ENCODE results near the gene ANO9.

The ANO9 gene

DNA sequence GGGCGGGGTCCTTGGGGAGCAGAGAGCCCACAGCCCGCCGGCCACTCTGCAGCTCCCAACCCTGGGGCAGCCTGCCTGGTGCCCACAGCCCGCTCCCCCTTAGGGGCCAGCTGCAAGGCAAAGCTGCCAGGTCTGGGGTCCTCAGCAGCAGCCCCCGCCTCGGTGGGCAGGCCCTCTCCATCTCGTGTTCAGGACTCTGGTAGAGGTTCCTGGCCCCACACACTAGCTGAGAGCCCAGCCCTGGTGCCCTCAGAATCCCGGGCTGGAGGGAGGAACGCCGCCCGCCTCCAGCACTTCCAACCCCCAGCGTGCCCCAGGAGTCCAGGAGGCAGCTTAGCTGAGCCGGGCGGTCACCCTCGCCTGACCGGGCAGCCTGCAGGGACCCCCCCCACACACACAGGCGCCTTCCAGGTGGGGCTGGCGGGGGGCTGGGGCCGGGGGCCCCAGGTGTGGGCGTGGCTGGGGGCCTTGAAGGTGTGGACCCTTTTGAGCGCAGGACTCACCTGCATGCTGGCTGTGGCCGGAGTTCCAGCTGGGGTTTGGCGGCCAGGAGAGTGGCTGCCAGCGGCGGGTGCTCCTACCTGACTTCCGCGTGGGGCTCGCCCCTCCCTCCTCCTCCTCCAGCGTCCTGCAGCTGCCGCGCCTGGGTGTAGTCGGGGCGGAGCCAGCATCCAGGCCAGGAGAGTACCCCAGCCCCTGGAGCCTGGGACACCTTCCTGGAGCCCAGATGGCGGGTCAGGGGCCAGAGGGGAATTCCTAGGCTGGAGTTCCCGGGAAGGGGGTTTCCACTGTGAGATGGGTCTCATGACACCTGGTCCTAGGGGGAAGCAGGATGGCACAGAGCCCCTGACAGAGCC lies at the start of gene ANO9:
TSS of gene ANO9 (minus strand) at position 594 of the 857 bp plus-strand sequence. CDS start at position 509, 85 bp downstream.
- no peak for DNase-seq (ENCODE audit: low read depth, low spot score)
- Histone ChIP-seq H3K9me3 (ENCODE audit: low read depth, low read length) (no peaks in the 10 kb centered on the region), H3K4me3 (no peak within 1 kb of the TSS), H3K27ac (no peak within 1 kb of the TSS), H3K9ac (ENCODE audit: insufficient read length) (no peak within 1 kb of the TSS), H3K36me3 (ENCODE audit: insufficient read depth, low read length) (no peaks in the 10 kb centered on the region)
- no peak for TF ChIP-seq EZH2 (IDR thresholded peaks at IDR 0.05)
- no peak for TF ChIP-seq FOXP2 (optimal IDR thresholded peaks at IDR 0.05; ENCODE audit: control extremely low read depth, extremely low read length, insufficient read depth)
- no peak for TF ChIP-seq POLR2AphosphoS5 (IDR thresholded peaks at IDR 0.05; ENCODE audit: borderline replicate concordance, low read depth, low read length)

DNA sequence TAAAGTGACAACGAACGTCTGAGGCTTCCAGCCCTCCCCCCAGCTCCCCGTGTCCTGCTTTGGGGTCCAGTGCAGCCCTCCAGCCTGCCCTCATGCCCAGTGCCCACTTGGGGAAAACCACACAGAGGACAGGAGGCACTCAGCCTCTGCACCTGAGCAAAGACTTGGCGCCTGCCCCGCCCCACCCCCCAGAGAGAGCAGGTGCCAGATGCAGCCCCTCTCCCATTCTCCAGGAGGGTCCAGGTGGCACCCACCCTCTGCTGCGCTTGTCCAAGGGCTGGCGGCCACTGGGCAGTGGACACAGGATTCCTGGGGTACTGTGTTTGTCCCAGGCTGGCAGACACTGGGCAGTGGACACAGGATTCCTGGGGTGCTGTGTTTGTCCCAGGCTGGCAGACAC lies 49.5 kb upstream of the ANO9 start:
- TF ChIP-seq FOXP2 (optimal IDR thresholded peaks at IDR 0.05; ENCODE audit: control extremely low read depth, extremely low read length, insufficient read depth): no peak
- TF ChIP-seq EZH2 (IDR thresholded peaks at IDR 0.05): no peak
- TF ChIP-seq POLR2AphosphoS5 (IDR thresholded peaks at IDR 0.05; ENCODE audit: borderline replicate concordance, low read depth, low read length): no peak
- DNase-seq (ENCODE audit: low read depth, low spot score): no peak
- H3K9ac ChIP-seq (ENCODE audit: insufficient read length): no peak overlapping the region
- H3K36me3 ChIP-seq (ENCODE audit: insufficient read depth, low read length): peaks cover 16% of the 10 kb centered on the region; the same call in 1 of the 2 replicates
- H3K9me3 ChIP-seq (ENCODE audit: low read depth, low read length): no peaks in the 10 kb centered on the region
- no peak overlapping the region for H3K4me3 ChIP-seq
- H3K27ac ChIP-seq: no peak overlapping the region

- H3K9ac ChIP-seq (ENCODE audit: insufficient read length): no peak overlapping the region
- H3K36me3 ChIP-seq (ENCODE audit: insufficient read depth, low read length): peaks cover 16% of the 10 kb centered on the region; the same call in 1 of the 2 replicates
- H3K27ac ChIP-seq: no peak overlapping the region
- TF ChIP-seq EZH2 (IDR thresholded peaks at IDR 0.05): no peak
- no peak for TF ChIP-seq POLR2AphosphoS5 (IDR thresholded peaks at IDR 0.05; ENCODE audit: borderline replicate concordance, low read depth, low read length)
- no peak overlapping the region for H3K4me3 ChIP-seq
- DNase-seq (ENCODE audit: low read depth, low spot score): no peak
- H3K9me3 ChIP-seq (ENCODE audit: low read depth, low read length): no peaks in the 10 kb centered on the region
Measured at GRCh38 chr11:490930-491260, 49.1 kb upstream of the ANO9 start.

GRCh38 chr11:490186-490929 lies 48.5 kb upstream of the ANO9 start:
- Histone ChIP-seq H3K9me3 (ENCODE audit: low read depth, low read length) (no peaks in the 10 kb centered on the region), H3K27ac (no peak overlapping the region), H3K9ac (ENCODE audit: insufficient read length) (no peak overlapping the region), H3K4me3 (no peak overlapping the region), H3K36me3 (ENCODE audit: insufficient read depth, low read length) (peaks cover 11% of the 10 kb centered on the region; the same call in 1 of the 2 replicates)
- TF ChIP-seq POLR2AphosphoS5 (IDR thresholded peaks at IDR 0.05; ENCODE audit: borderline replicate concordance, low read depth, low read length) (no peak), FOXP2 (optimal IDR thresholded peaks at IDR 0.05; ENCODE audit: control extremely low read depth, extremely low read length, insufficient read depth) (no peak), EZH2 (IDR thresholded peaks at IDR 0.05) (no peak)
- no peak for DNase-seq (ENCODE audit: low read depth, low spot score)

DNA sequence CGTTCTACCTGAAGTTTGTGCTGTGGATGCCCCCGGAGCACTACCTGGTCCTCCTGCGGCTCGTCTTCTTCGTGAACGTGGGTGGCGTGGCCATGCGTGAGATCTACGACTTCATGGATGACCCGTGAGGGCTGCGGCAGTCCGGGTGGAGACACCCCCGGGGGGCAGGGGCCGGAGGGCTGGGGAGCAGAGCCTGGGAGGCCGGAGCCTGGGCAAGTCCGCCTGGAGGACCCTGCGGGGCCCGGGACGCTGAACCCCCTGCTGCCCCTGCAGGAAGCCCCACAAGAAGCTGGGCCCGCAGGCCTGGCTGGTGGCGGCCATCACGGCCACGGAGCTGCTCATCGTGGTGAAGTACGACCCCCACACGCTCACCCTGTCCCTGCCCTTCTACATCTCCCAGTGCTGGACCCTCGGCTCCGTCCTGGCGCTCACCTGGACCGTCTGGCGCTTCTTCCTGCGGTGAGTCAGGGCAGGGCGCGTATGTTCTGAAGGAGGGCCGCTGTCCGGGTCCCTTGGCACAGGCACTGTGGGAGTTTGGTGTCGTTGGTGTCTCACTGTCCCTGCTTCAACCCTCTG lies 47.9 kb upstream of the ANO9 start:
- no peak for TF ChIP-seq POLR2AphosphoS5 (IDR thresholded peaks at IDR 0.05; ENCODE audit: borderline replicate concordance, low read depth, low read length)
- TF ChIP-seq EZH2 (IDR thresholded peaks at IDR 0.05): no peak
- no peak for TF ChIP-seq FOXP2 (optimal IDR thresholded peaks at IDR 0.05; ENCODE audit: control extremely low read depth, extremely low read length, insufficient read depth)
- DNase-seq (ENCODE audit: low read depth, low spot score): no peak

DNA sequence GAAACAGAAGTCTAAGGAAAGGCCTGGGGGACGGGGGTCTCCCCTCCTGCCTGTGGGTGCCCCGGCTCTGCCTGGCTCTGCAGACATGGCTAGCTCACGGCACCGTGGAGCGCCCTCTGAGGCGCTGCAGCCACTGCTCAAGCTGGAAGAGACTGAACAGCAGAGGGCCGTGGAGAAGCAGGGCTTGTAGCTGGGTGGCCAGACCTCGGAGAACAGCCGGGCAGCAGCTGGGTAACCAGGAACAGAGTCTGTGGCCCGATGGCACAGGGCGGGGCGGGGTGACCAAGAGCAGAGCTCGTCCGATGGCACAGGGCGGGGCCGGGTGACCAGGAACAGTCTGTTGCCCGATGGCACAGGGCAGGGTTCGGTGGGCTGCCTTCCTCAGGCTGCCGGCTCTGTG lies 47.2 kb upstream of the ANO9 start:
- DNase-seq (ENCODE audit: low read depth, low spot score): no peak
- TF ChIP-seq FOXP2 (optimal IDR thresholded peaks at IDR 0.05; ENCODE audit: control extremely low read depth, extremely low read length, insufficient read depth): no peak
- TF ChIP-seq POLR2AphosphoS5 (IDR thresholded peaks at IDR 0.05; ENCODE audit: borderline replicate concordance, low read depth, low read length): no peak
- TF ChIP-seq EZH2 (IDR thresholded peaks at IDR 0.05): no peak
- Histone ChIP-seq H3K9me3 (ENCODE audit: low read depth, low read length) (no peaks in the 10 kb centered on the region), H3K9ac (ENCODE audit: insufficient read length) (no peak overlapping the region), H3K4me3 (no peak overlapping the region), H3K36me3 (ENCODE audit: insufficient read depth, low read length) (peaks cover 3% of the 10 kb centered on the region; the same call in 1 of the 2 replicates), H3K27ac (no peak overlapping the region)

More for the DNA sequence above, 47.9 kb upstream of the ANO9 start:
- H3K9me3 ChIP-seq (ENCODE audit: low read depth, low read length): no peaks in the 10 kb centered on the region
- H3K4me3 ChIP-seq: no peak overlapping the region
- H3K36me3 ChIP-seq (ENCODE audit: insufficient read depth, low read length): peaks cover 9% of the 10 kb centered on the region; the same call in 1 of the 2 replicates
- H3K9ac ChIP-seq (ENCODE audit: insufficient read length): no peak overlapping the region
- H3K27ac ChIP-seq: no peak overlapping the region

DNA sequence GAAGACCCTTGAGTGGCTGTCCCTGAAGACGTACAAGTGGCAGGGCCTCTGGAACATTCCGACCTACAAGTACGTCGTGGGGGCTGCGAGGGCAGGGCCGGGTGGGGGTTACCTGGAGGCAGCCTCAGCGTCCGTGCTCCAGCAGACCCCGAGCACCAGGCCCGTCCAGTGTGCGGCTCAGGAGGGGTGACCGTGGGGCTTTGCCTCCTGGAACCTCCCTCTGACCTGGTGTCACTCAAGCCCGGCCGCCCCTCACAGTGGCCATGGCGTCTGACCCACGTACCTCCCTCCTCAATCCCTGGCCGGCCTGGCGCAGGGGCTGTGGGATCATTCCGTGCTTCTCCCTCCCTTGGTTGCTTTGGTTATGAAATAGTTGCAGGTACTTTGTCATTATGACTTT lies 46.8 kb upstream of the ANO9 start:
- Histone ChIP-seq H3K27ac (no peak overlapping the region), H3K4me3 (no peak overlapping the region), H3K9ac (ENCODE audit: insufficient read length) (no peak overlapping the region), H3K36me3 (ENCODE audit: insufficient read depth, low read length) (peaks cover under 1% of the 10 kb centered on the region; the same call in 1 of the 2 replicates), H3K9me3 (ENCODE audit: low read depth, low read length) (no peaks in the 10 kb centered on the region)
- TF ChIP-seq EZH2 (IDR thresholded peaks at IDR 0.05) (no peak), POLR2AphosphoS5 (IDR thresholded peaks at IDR 0.05; ENCODE audit: borderline replicate concordance, low read depth, low read length) (no peak), FOXP2 (optimal IDR thresholded peaks at IDR 0.05; ENCODE audit: control extremely low read depth, extremely low read length, insufficient read depth) (no peak)
- DNase-seq (ENCODE audit: low read depth, low spot score): no peak

DNA sequence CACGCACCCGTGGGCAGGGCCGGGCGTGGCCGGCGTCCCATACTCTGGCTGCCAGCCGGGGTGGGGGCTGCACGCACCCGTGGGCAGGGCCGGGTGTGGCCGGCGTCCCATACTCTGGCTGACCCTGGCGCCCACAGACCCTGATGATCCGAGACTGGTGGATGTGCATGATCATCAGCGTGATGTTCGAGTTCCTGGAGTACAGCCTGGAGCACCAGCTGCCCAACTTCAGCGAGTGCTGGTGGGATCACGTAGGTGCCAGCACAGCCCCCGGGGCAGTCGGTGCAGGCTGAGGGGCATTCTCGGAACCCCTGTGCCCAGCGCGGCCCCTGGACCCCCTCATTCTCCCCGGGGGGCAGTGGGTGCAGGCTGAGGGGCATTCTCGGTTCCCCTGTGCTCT lies 46.3 kb upstream of the ANO9 start:
- Histone ChIP-seq H3K36me3 (ENCODE audit: insufficient read depth, low read length) (no peaks in the 10 kb centered on the region; the same call in 1 of the 2 replicates), H3K27ac (no peak overlapping the region), H3K9me3 (ENCODE audit: low read depth, low read length) (no peaks in the 10 kb centered on the region), H3K4me3 (no peak overlapping the region), H3K9ac (ENCODE audit: insufficient read length) (no peak overlapping the region)
- no peak for DNase-seq (ENCODE audit: low read depth, low spot score)
- no peak for TF ChIP-seq FOXP2 (optimal IDR thresholded peaks at IDR 0.05; ENCODE audit: control extremely low read depth, extremely low read length, insufficient read depth)

All from SK-N-MC (cell line).